Measurements from ENCODE around the gene BBOX1.

GRCh38 chr11:26994631-26995095, 46.0 kb upstream of the BBOX1 start:
- no peak for TF ChIP-seq POLR2AphosphoS5 (IDR thresholded peaks at IDR 0.05; ENCODE audit: low read depth, low read length)
- no peak for TF ChIP-seq POLR2A (IDR thresholded peaks at IDR 0.05; ENCODE audit: low read depth, low read length)
- no peak for TF ChIP-seq TAF1 (IDR thresholded peaks at IDR 0.05; ENCODE audit: low read depth, low read length)
- TF ChIP-seq POU2F2 (IDR thresholded peaks at IDR 0.05; ENCODE audit: low read depth, low read length): no peak
